Right ventricle myocardium inferior (tissue), 1 donor: ENCODE data around the gene CD84. TPM values are rescaled to one million over a fixed set of nuclear protein-coding genes. Genes with fewer than 3 reads are reported as not detected.
"Not testable (repeated sequence)": the region's sequence is repeated elsewhere in the genome, so short reads cannot be mapped to it uniquely, and the experiment has no call there.

Source experiments
- ATAC-seq: fragments of 200-7000 bp; cut with Tn5 transposase; one replicate; pipeline ENCODE4 v1.9.1; 2020; ENCODE audit warnings: mild to moderate bottlenecking, moderate library complexity
- DNase-seq: peaks from one replicate; pipeline ENCODE4 v3.0.0; 2021; ENCODE audit errors: missing footprints
- intact Hi-C: fragments of 100-400 bp; cut with DNase I; formaldehyde crosslinking; loops from one replicate; pipeline ENCODE4 v1.11.0; 2022
- long read RNA-seq: library from polyadenylated mRNA; unstranded; transcript quantifications from one replicate; pipeline ENCODE4 v2.0.0, GENCODE V29; 2021
- total RNA-seq: library from RNA; stranded (reverse); fragmentation: NEBNext Ultra II Directional; extraction: Animal tissue kit (Norgen Biotek cat#: 25700); gene quantifications from one replicate; pipeline ENCODE4 v1.2.1, GENCODE V29; 2021
- donor health status: DM: no; HTN: yes; CAD: no; lungs with severe emphysema.

Gene CD84, protein sequence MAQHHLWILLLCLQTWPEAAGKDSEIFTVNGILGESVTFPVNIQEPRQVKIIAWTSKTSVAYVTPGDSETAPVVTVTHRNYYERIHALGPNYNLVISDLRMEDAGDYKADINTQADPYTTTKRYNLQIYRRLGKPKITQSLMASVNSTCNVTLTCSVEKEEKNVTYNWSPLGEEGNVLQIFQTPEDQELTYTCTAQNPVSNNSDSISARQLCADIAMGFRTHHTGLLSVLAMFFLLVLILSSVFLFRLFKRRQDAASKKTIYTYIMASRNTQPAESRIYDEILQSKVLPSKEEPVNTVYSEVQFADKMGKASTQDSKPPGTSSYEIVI
- 3.4 TPM for total RNA-seq
- long read RNA-seq = 0 reads

DNA sequence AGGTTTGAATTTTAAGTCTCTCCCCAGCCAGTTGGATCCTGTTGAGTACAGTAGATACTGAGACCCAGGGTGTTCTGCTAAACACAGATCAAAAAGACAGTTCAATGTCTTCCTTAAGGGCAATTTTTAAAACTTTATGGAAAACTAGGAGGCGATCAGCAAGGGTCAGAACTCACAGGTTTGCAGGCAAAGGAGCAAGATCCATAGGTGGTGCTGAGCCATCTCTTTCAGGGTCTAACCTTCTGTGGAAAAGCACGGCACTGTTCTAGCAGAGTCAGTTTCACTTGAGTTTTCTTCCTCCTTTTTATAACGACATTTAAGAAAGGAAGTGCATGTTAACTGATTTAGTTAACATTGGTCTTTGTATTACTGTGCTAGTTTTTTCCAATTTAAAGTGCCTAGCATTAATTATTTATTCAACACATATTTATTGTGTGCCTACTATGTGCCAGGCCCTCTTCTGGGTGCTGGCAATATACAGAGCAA is at the start of gene CD84:
Gene CD84, minus strand, starts transcription at position 281 of the 486 bp plus-strand sequence. Its CDS starts 59 bp downstream, at position 222.
- DNase-seq = no peak
- intact Hi-C loops = no loop called here
- ATAC-seq = no peak

DNA sequence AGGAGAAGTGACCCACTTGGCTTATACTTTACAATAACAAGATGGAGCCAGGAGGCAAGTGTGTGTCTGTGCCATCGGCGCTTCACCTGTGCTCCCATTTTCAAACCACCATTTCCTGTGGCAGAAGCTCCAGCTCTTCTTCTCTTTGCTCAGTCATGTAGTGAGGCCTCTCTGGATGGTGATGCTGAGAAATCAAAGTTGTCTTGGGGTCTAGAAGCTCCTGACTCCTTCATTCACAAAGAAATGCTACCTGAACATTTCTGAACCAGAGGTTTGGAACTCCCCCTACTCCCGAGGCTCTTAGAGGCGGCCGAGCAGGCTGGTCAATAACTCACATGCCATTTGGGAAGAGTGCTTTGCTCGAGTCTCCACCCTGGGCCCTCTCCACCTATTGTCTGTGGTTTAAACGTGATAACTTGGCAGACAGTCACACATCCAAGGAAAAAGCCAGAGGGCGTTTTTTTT is 49.5 kb upstream of the CD84 start:
- ATAC-seq (no peak), DNase-seq (no peak)
- intact Hi-C loops = no loop called here

DNA sequence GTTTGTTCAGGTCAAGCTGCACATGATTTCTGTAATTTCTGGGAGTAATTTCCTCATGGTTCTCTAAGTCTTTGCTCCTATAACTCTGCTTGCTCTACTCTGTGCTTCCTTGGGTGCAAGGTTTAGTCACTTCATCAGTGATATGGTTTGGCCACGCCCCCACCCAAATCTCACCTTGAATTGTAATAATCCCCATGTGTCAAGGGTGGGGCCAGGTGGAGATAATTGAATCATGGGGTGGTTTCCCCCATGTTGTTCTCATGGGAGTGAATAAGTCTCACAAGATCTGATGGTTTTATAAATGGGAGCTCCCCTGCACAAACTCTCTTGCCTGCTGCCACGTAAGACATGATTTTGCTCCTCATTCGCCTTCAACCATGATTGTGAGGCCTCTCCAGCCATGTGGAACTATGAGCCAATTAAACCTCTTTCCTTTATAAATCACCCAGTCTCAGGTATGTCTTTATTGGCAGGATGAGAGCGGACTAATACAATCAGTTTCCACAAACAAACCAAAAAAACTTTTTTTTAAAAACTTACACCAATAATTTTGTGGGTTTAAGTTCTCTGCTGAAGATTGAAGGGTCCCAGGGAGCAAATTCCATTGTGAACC is 48.5 kb upstream of the CD84 start:
- intact Hi-C loops, ATAC-seq, DNase-seq: not testable (repeated sequence)

DNA sequence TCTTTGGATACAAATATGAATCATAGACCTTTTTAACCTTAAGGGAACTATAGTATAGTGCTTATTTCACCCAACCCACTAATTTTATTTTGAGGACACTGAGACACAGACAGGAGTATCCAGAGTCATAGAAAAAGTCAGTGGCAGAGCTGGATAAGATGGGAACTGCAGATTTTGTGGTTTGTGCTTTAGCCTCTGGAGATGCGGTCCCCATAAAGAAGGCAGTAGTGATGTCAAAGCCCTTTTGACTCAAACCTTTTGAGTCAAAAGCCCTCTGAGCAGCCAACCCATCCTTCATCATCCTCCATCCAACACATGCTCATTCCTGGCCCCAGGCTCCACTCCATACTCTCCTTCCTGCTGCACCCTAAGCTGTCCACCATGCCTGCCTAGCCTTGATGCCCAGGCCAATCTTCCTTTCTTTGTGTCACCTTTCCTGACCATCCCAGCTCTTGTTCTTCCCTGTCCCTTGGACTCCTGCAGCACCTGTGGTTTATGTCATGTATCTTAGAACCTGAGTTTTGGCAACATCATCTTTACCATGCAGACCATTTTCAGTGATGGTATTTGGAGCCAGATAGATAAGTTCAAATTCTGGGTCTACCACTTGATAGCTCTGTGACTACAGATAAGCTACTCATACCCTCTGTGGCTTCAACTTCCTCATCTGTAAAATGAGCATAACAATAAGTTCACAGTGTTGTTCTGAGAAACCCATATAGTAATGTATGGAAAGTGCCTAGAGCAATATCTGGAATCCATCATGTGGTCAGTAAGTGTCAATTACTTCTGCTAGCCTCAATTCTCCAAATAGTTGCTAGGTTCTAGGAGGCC is 47.4 kb upstream of the CD84 start:
- DNase-seq (no peak), ATAC-seq (no peak)
- intact Hi-C loops = no loop called here

DNA sequence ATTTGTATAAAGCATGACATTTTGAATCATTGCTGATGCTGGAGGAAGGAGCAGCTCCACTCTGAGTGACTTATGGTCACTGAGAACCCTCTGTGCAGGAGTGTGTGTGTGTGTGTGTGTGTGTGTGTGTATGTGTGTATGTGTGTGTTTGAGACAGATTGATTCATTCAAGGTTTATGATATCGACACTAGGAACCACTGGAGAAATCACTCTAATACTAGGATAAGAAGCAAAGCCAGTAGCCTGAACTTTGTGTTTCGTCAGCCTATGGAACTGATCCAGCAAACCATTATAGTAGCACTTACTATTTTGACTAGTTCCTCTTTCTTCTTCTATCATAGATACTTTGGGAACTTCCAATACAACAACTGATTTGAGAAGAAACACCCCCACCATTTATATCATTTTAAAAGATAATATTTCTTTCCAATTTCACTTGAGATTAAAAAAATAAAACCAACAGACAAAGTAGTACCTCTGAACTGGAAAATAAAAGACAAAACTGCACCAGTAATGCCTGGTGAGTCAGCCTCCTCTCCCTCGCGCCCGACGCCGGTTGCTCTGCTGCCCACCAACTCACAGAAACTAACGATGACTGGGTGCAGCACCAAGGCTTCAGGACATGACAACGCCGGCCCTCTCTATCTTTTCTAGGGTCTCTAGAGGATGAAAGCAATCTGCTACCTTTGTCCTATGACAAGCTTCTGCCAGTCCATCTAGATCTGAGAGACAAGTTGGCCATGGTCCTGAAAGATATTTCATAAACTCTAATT is 46.6 kb upstream of the CD84 start:
- DNase-seq = no peak
- no peak for ATAC-seq
- intact Hi-C loops = no loop called here

DNA sequence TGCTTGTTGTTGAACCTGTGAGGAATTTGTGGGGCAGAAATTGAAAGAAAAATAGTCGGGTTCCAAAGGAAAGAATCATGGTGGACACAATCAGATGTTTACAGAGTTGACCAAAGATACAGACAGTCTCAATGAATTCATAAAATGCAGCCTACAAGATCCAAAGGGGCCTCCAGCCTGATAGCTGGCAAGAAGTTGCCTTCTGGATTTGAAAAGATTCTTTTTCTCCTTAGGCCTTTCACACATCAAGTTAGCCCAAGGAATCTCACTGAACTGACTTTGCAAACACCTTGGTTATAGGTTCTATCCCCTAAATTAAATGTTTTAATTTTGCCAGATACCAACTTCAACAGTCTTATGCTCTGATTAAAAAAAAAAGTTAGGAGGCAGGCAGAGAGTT is 46.0 kb upstream of the CD84 start:
- DNase-seq = no peak
- no peak for ATAC-seq
- intact Hi-C loops = no loop called here

DNA sequence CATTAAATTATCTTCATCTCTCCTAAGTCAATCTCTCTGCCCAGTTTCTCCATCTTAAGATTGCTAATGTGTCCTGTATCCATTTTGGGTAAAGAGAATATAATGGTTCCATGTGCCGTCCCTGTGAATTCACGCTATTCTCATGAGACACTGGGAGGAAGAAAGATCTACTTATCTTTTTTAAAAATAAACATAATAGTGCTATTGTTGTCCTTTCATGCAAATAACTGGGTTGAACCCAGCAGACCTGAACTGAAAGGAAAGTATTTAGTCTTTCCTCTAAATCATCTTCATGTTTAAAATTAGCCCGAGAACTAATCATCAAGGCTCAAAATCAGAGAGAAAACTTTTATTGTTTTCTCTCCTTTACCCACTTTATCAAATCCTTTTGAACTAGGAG is 45.2 kb upstream of the CD84 start:
- ATAC-seq (no peak), DNase-seq (no peak)
- intact Hi-C loops = no loop called here

DNA sequence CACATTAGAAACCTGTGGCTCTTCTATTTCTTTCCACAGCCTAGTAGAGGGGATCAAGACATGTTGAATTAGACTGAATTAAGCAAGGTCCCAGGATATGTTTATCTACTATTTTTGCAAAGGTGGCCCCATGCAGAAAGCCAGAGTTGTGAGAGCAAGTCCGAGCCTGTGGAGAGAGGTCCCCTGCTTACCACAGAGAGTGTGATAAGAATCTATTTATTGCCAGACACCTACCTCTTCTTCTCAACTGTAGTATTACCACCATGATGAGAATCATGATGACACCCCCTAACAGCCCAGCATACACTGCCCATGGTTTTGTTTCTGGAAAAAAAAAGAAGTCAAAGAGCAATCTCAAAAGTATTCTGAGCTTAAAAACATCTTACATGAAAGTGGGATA is 44.6 kb upstream of the CD84 start:
- DNase-seq = no peak
- ATAC-seq = no peak
- intact Hi-C loops = no loop called here

DNA sequence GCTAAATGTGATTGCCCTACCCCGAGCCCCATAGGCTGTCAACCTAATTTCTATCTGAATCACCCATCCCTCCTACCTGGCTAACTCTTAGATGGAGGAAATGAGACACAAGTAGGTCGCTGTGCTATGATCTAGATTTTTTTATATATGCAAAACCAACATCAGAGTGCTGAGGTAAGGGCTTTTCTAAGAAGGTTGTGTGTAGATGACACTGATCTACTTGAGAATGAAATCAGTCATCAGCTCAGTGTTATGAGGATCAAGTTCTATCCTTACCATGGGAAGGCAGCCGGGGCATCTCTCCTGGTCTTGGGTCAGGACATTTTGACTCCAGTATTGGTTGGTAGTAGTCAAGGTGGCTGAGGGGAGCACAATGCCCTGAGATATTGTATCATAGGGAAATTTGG is 43.9 kb upstream of the CD84 start:
- DNase-seq (no peak), ATAC-seq (no peak)
- intact Hi-C loops = no loop called here

DNA sequence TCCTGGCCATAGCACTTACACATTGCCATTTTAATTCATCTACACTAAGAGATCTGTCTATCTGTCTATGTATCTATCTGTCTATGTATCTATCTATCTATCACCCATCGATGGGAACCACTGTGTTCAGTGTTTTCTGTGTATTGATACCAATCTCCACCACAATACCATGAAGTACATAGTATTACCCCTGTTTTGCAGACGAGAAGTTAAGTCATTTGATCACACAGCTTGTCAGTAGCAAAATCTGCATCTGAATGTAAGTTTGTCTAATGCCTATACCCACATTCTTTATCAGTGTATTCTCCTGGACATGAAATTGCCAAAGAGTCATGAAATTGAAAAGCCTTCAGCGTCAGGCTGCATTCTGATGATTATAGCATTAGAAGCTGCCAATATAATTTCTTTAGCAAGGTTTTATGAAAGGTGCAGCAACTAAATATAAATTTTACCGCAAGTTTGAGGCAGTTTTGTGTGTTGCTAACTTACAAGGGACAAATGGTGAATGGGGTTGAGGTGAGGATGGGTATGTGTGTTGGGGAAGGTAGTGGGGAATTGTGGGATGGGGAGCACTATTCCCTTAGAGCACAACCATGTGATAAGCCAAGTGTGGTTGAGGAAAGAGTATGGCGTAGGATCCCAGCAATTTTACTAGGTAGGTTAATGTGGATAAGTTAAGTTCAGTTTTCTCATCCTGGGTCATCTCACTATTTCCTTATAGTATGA is 43.4 kb upstream of the CD84 start:
- DNase-seq (no peak), ATAC-seq (no peak)
- intact Hi-C loops = no loop called here

DNA sequence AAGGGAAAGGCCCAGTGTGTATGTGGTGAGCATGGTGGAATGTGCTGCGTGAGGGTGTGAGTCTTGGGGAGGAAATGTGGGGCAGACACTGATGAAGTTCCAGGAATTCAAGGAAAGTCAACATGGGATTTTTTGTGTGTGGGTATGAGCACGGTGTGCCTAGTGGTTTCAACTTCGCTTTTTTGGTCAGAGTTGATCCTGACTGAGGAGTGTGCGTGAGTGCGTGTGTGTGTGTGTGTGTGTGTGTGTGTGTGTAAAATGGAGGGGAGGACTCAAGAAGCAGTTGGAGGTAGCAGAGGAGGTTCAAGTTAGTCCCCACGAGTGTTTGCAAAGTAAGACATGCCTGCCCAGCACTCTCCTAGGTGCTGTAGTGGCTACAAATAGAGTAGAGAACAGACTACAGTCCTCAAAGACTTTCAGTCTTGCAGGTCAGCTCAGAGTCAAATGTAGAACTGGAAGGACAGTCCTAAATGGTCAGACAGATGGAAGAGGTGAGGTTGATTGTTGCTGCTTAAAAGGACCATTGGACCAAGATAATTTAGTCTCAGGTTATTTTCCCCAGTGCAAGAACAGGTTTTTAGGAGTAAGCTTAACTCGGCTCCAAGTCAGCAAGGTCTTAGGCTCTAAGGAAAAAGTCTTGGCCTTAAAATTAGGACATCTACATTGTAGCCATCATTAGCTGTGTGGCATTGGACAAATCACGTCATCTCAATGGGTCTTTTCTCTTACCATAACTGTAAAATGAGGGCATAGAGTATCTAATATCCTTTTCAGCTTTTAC is 42.5 kb upstream of the CD84 start:
- DNase-seq = no peak
- ATAC-seq = no peak
- intact Hi-C loops = no loop called here

DNA sequence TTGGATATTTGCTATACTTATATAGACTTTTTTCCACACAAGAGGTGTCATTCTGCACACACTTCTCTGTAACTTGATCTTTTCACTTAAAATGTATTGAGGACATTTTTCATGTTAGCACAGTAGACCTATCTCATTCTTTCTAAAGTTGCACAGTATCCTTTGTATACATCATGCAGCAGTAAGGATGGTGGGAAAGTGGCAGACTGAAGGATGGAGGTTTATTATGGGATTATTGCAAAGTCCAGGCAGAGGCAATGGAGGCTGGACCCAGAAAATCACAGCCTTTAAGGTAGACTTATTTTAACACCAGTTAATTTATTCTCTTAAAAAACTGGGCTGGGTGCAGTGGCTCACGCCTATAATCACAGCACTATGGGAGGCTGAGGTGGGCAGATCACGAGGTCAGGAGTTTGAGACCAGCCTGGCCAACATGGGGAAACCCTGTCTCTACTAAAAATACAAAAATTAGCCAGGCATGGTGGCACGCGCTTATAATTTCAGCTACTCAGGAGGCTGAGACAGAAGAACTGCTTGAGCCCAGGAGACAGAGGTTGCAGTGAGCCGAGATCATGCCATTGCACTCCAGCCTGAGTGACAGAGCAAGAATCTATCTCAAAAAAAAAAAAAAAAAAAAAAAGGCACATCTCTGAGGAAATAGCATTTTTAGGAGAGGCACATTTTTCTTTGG is 41.8 kb upstream of the CD84 start:
- DNase-seq (no peak), ATAC-seq (no peak)
- intact Hi-C loops = no loop called here

DNA sequence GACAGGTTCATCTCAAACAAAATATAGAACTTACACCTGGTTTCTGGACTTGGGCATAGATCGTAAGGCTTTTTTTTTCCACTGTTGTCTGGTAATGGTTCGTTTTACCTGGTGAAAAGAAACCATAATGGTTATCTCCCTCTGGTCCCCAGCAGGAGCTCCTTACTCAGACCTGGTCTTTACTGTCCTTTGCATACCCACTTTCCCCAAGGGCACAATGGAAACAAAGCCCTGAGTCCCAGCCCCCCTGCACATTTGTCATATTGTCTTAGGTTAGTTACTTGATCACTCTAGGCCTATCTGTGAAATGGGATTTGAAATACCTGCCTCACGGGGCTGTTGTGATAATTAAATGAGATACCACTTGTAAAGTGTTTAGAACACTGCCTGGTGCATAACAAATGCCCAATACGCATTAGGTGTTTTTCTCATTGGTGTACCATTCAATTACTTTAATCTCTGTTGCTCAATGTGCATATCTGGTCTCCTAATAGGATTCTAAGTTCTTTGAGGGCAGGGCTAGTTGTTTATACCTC is 40.5 kb upstream of the CD84 start:
- ATAC-seq = no peak
- intact Hi-C loops = no loop called here
- no peak for DNase-seq

DNA sequence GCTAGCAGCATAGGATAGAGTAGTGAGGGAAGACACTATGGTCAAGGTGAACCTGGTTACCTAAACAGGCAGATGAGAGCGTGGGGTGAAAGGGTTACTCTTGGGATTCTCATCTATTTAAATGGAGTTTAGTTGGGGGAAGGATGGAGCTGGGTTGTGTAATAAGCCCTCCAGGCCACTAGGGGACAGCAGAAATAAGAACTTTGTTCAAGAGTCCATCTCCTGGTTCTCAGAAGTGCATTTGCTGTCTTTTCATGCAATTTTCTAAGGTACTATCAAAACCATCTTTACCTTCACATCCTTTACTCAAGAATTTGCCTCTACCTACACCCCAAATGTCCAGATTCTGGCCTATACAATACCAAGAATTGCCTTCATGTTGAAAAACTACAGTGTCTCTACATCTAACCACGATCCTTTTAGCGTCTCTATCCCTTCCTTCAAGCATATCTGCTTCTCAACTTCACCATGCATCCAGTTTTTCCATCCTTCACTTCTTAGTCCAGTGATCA is 39.5 kb upstream of the CD84 start:
- DNase-seq (no peak), ATAC-seq (no peak)
- intact Hi-C loops = no loop called here

DNA sequence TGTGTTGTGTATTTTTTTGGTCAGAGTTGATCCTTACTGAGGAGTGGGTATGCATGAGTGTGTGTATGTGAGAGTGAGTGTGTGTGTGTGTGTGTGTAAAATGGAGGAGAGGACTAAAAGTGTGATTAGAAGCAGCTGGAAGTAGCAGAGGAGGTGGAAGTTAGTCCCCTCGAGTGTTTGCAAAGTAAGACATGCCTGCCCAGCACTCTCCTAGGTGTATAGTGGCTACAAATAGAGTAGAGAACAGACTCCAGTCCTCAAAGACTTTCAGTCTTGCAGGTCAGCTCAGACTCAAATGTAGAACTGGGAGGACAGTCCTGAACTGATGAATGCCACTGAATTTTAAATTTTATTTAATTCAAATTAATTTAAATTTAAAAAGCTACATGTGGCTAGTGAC is 39.0 kb upstream of the CD84 start:
- DNase-seq = no peak
- intact Hi-C loops = no loop called here
- no peak for ATAC-seq

DNA sequence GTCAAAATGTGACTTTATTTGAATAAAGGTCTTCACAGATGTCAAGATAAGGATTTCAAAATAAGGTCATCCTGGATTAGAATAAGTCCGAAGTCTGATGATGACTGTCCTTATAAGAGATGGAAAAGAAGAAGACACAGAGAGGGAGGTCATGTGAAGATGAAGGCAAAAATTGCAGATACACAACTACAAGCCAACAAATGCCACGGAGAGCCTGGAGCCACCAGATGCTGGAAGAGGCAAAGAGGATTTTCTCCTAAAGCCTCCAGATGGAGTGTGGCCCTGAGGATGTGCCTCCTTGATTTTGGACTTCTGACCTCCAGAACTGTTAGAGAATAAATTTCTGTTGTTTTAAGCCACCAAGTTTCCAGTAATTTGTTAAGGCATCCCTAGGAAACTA is 36.4 kb upstream of the CD84 start:
- no peak for DNase-seq
- intact Hi-C loops = no loop called here
- ATAC-seq = no peak

DNA sequence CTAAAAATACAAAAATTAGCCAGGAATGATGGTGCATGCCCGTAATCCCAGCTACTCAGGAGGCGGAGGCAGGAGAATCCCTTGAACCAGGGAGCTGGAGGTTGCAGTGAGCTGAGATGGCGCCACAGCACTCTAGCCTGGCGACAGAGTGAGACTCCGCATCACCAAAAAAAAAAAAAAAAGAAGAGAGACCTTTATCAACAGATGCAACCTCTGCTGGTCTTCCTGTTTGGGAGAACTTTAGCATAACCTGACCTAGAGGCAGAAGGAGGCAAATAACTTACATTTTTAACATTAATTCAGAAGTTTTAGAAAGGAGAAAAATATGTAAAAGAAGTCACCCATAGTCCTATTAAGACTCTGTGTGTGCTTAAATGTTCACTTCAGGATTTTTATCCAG is 35.1 kb upstream of the CD84 start:
- intact Hi-C loops = no loop called here
- DNase-seq (no peak), ATAC-seq (no peak)
